ENCODE results near the gene SV2A.
"Not testable (repeated sequence)": the region's sequence is repeated elsewhere in the genome, so short reads cannot be mapped to it uniquely, and the experiment has no call there.

Gene SV2A

GRCh38 chr1:149917571-149918144, at the start of gene SV2A:
SV2A (minus strand) TSS chr1:149917844; CDS start chr1:149913840, 4,004 bp downstream.
- peak; percentile 79 for DNase-seq

GRCh38 chr1:149967041-149967440, 49.4 kb upstream of the SV2A start:
- no peak for DNase-seq

GRCh38 chr1:149966405-149966804, 48.8 kb upstream of the SV2A start:
- DNase-seq, result no peak

- DNase-seq, result no peak
These were observed 47.8 kb upstream of the SV2A start for GRCh38 chr1:149965440-149965839.

GRCh38 chr1:149963358-149963757, 45.7 kb upstream of the SV2A start:
- no peak for DNase-seq

- DNase-seq, result no peak
These were observed 45.1 kb upstream of the SV2A start for GRCh38 chr1:149962736-149963135.

- no peak for DNase-seq
These were observed 44.5 kb upstream of the SV2A start for GRCh38 chr1:149962039-149962647.

- DNase-seq, result not testable (repeated sequence)
These were observed 39.9 kb upstream of the SV2A start for GRCh38 chr1:149957548-149957947.

- DNase-seq, result no peak
These were observed 32.3 kb upstream of the SV2A start for GRCh38 chr1:149949911-149950310.

- DNase-seq, result no peak
These were observed 27.6 kb upstream of the SV2A start for GRCh38 chr1:149945206-149945605.

GRCh38 chr1:149942885-149943284, 25.2 kb upstream of the SV2A start:
- DNase-seq, result no peak

GRCh38 chr1:149942207-149942606, 24.6 kb upstream of the SV2A start:
- no peak for DNase-seq

- DNase-seq, result no peak
These were observed 22.8 kb upstream of the SV2A start for GRCh38 chr1:149940427-149940826.

GRCh38 chr1:149938668-149939003, 21.0 kb upstream of the SV2A start:
- not testable (repeated sequence) for DNase-seq

GRCh38 chr1:149937759-149938158, 20.1 kb upstream of the SV2A start:
- DNase-seq, result no peak

GRCh38 chr1:149936992-149937705, 19.5 kb upstream of the SV2A start:
- no peak for DNase-seq

- DNase-seq, result no peak
These were observed 18.7 kb upstream of the SV2A start, which contains the start of gene MTMR11 for GRCh38 chr1:149936170-149936991. MTMR11 (minus strand) TSS chr1:149936879; CDS start chr1:149936647, 232 bp downstream.

GRCh38 chr1:149934356-149934755, 16.7 kb upstream of the SV2A start:
- DNase-seq, result no peak

- DNase-seq, result no peak
These were observed 15.6 kb upstream of the SV2A start for GRCh38 chr1:149933208-149933607.

- no peak for DNase-seq
These were observed 14.8 kb upstream of the SV2A start for GRCh38 chr1:149932474-149932873.

GRCh38 chr1:149931212-149931790, 13.7 kb upstream of the SV2A start:
- no peak for DNase-seq

- no peak for DNase-seq
These were observed 12.2 kb upstream of the SV2A start for GRCh38 chr1:149929856-149930255.

GRCh38 chr1:149928401-149928724, 10.7 kb upstream of the SV2A start:
- no peak for DNase-seq
